ENCODE data around the gene STRBP. TPM values are rescaled to one million over a fixed set of nuclear protein-coding genes. Genes with fewer than 3 reads are reported as not detected.

The STRBP gene
- total and polyA plus RNA-seq, 2 of the 4 experiments (the other 2 are of a cell fraction): 2.1 to 2.5 TPM

DNA sequence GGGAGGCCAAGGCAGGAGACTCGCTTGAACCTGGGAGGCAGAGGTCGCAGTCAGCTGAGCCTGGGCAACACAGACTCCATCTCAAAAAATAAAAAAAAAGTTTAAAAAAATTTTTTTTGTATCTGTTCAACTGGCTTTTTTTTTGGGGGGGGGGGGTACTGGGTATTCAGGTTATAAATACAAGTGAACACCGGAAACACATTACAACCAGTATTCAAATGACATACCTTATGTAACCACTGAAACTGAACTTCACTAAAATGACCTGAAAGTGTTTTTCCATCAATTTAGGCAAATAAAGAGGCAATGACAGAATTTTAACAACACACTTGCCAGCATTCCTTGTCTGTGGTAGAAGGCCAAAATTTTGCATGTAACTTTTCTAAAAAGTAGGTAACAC lies 33.5 kb downstream of the STRBP start:
- CTCF ChIA-PET: interaction anchor here (0.7 to 2.2 kb wide), 4 partner anchors 9 to 125 kb away, joined by 3 to 8 read pairs (median 5); no protein-coding TSS in a partner anchor
- WGBS, 2 experiments (ENCODE audit: extremely low coverage in 2 of 2, insufficient read length in 1 of 2): no CpG with 5 or more reads among the region's 3 CpGs

More for the DNA sequence above, 33.5 kb downstream of the STRBP start:
- no peaks in the 10 kb centered on the region for H3K4me1 ChIP-seq (ENCODE audit: control insufficient read depth, insufficient read depth, low read length)
- H4K8ac ChIP-seq (ENCODE audit: low read depth in 2 of 2, low read length in 2 of 2): no peak overlapping the region
- no peak overlapping the region for H3K27ac ChIP-seq (ENCODE audit: insufficient read depth, low read length)
- H2BK20ac ChIP-seq (ENCODE audit: low read depth, low read length): no peak overlapping the region
- H4K20me1 ChIP-seq (ENCODE audit: insufficient read depth, low read length): no peaks in the 10 kb centered on the region
- POLR2A ChIA-PET (ENCODE audit: unreplicated experiment): no interaction called here
- no peak overlapping the region for H3K14ac ChIP-seq (replicated peaks; ENCODE audit: low read depth, low read length)
- ATAC-seq (ENCODE audit: low read depth) (no peak), DNase-seq (no peak)
- no peak overlapping the region for H3K4ac ChIP-seq (ENCODE audit: low read depth, low read length)
- intact Hi-C loops (cut with micrococcal nuclease): no loop called here
- H2BK120ac ChIP-seq (ENCODE audit: low read depth, low read length): no peak overlapping the region
- no peak overlapping the region for H2BK5ac ChIP-seq (ENCODE audit: low read depth, low read length, poor library complexity, severe bottlenecking)
- no peaks in the 10 kb centered on the region; the same call in 1 of the 2 replicates for H3K27me3 ChIP-seq (ENCODE audit: control insufficient read depth, insufficient read depth, low read length)
- dilution Hi-C loops (cut with HindIII; ENCODE audit: low sequenced_read_pairs, unreplicated experiment): no loop called here
- in situ Hi-C loops (cut with MboI; ENCODE audit: low sequenced_read_pairs): no loop called here
- H3K36me3 ChIP-seq (ENCODE audit: control insufficient read depth, insufficient read depth, low read length): no peaks in the 10 kb centered on the region
- no peak overlapping the region for H3K56ac ChIP-seq (ENCODE audit: extremely low read depth, insufficient read depth, low read length)
- H3K23ac ChIP-seq (ENCODE audit: low read depth, low read length): no peak overlapping the region
- no peaks in the 10 kb centered on the region for H3K79me1 ChIP-seq (ENCODE audit: low read depth in 1 of 2, low read length in 2 of 2)
- no peak overlapping the region for H2AK5ac ChIP-seq (ENCODE audit: low read depth, low read length)
- no peak overlapping the region for H2AK9ac ChIP-seq (replicated peaks; ENCODE audit: low read depth, low read length, poor library complexity)
- H3K4me3 ChIP-seq (ENCODE audit: insufficient read depth, low read depth, low read length): no peak overlapping the region
- no peak overlapping the region for H3K18ac ChIP-seq (ENCODE audit: low read depth, low read length)
- H3K9ac ChIP-seq (ENCODE audit: low read depth, low read length): no peak overlapping the region
- TF ChIP-seq POLR2A (IDR thresholded peaks at IDR 0.05; ENCODE audit: low read depth, low read length): no peak
- no peak for TF ChIP-seq CHD1 (IDR thresholded peaks at IDR 0.05; ENCODE audit: low read depth, low read length)
- TF ChIP-seq ELK1 (IDR thresholded peaks at IDR 0.05; ENCODE audit: borderline replicate concordance, low read depth, low read length): no peak
- no peak for TF ChIP-seq CTCF (conservative IDR thresholded peaks at IDR 0.05; ENCODE audit: low read depth, low read length)
- no peak for TF ChIP-seq RAD21 (IDR thresholded peaks at IDR 0.05; ENCODE audit: low read length)
- TF ChIP-seq, protein P1, sequence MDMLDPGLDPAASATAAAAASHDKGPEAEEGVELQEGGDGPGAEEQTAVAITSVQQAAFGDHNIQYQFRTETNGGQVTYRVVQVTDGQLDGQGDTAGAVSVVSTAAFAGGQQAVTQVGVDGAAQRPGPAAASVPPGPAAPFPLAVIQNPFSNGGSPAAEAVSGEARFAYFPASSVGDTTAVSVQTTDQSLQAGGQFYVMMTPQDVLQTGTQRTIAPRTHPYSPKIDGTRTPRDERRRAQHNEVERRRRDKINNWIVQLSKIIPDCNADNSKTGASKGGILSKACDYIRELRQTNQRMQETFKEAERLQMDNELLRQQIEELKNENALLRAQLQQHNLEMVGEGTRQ (IDR thresholded peaks at IDR 0.05; ENCODE audit: low read depth, low read length): no peak
- TF ChIP-seq RFX5 (IDR thresholded peaks at IDR 0.05; ENCODE audit: low read depth, low read length): no peak
- no peak for TF ChIP-seq MAZ (IDR thresholded peaks at IDR 0.05; ENCODE audit: borderline replicate concordance, low read depth, low read length)
- TF ChIP-seq FOS (IDR thresholded peaks at IDR 0.05; ENCODE audit: low read depth, low read length): no peak
- no peak for TF ChIP-seq SMC3 (IDR thresholded peaks at IDR 0.05; ENCODE audit: low read depth, low read length)
- TF ChIP-seq MXI1 (IDR thresholded peaks at IDR 0.05; ENCODE audit: borderline replicate concordance, low read depth, low read length): no peak
- TF ChIP-seq NFE2L2 (IDR thresholded peaks at IDR 0.05; ENCODE audit: low read depth, low read length): no peak
- TF ChIP-seq MAFK (IDR thresholded peaks at IDR 0.05; ENCODE audit: low read depth, low read length): no peak
- no peak overlapping the region for H2BK15ac ChIP-seq (ENCODE audit: low read depth, low read length)
- H4K91ac ChIP-seq (ENCODE audit: insufficient read depth, low read depth, low read length): no peak overlapping the region
- BruUV-seq (replicated peaks): no TSS peak
- no peak overlapping the region for H4K5ac ChIP-seq (ENCODE audit: low read depth, low read length)
- no peaks in the 10 kb centered on the region for H3K9me3 ChIP-seq (ENCODE audit: control insufficient read depth, insufficient read depth, low read length)
- H3K4me2 ChIP-seq (ENCODE audit: low read depth, low read length): no peak overlapping the region
- H2AFZ ChIP-seq (replicated peaks; ENCODE audit: low read length, poor library complexity): no peak overlapping the region
- H3K9me1 ChIP-seq (ENCODE audit: insufficient read depth, low read length): no peaks in the 10 kb centered on the region

All from IMR-90 (cell line).